Ascending aorta (tissue), 2 donors: ENCODE data around the gene PCDHB4. TPM values are rescaled to one million over a fixed set of nuclear protein-coding genes. Genes with fewer than 3 reads are reported as not detected.
A peak's percentile ranks its signal among the peaks of the same experiment; 100 is the strongest.
"Not testable (repeated sequence)": the region's sequence is repeated elsewhere in the genome, so short reads cannot be mapped to it uniquely, and the experiment has no call there.

Source experiments
- DNase-seq, 2 donors: peaks; one replicate each; pipeline ENCODE4 v3.0.0-alpha.2; 2019; ENCODE audit warnings: low spot score in 2 of 2
- H3K27ac ChIP-seq, 2 donors: fragments of 200-600 bp; sonication (generic); one replicate each; pipeline ENCODE4 v1.5.1; 2016 to 2017; ENCODE audit warnings: mild to moderate bottlenecking in 1 of 2
- H3K27me3 ChIP-seq: fragments of 200-600 bp; sonication (generic); one replicate; pipeline ENCODE4 v1.5.1; 2017
- H3K36me3 ChIP-seq, 2 donors: fragments of 200-600 bp; sonication (generic); one replicate each; pipeline ENCODE4 v1.5.1; 2016
- H3K4me1 ChIP-seq, 2 donors: fragments of 200-600 bp; sonication (generic); one replicate each; pipeline ENCODE4 v1.5.1; 2016 to 2017; ENCODE audit warnings: mild to moderate bottlenecking in 1 of 2
- H3K4me3 ChIP-seq, 2 donors: fragments of 200-600 bp; sonication (generic); one replicate each; pipeline ENCODE4 v1.5.1; 2016 to 2017; ENCODE audit warnings: mild to moderate bottlenecking in 1 of 2
- H3K9me3 ChIP-seq, 2 donors: fragments of 200-600 bp; sonication (generic); one replicate each; pipeline ENCODE4 v1.5.1; 2016
- CTCF ChIP-seq, 3 experiments: fragments of 200-600 bp in 2 of 3; fragments of 450-650 bp in 1 of 3; sonication (generic) in 2 of 3; IDR thresholded peaks; one replicate each; pipeline ENCODE4 v1.5.1; 2016 to 2019; ENCODE audit warnings: antibody characterized with exemption in 3 of 3, mild to moderate bottlenecking in 1 of 3, moderate library complexity in 1 of 3
- intact Hi-C: fragments of 100-400 bp; cut with DNase I; formaldehyde crosslinking; loops from one replicate; pipeline ENCODE4 v1.15.1; 2023
- total RNA-seq: library from RNA; depleted of rRNA; stranded (reverse); fragments of >200 nt; gene quantifications from one replicate; pipeline ENCODE4 v1.1.0, GENCODE V29; 2016

PCDHB4 gene
- total RNA-seq, 1 donor from 2014 or later: 5.1 TPM

- no peak for TF ChIP-seq CTCF (IDR thresholded peaks at IDR 0.05)
- Histone ChIP-seq H3K4me1 (no peaks in the 10 kb centered on the region), H3K9me3 (peaks cover 11 to 56% of the 10 kb centered on the region in 2 donors), H3K27me3 (no peaks in the 10 kb centered on the region), H3K4me3 (no peak overlapping the region), H3K27ac (no peak overlapping the region), H3K36me3 (no peaks in the 10 kb centered on the region)
- intact Hi-C loops: no loop called here
- DNase-seq: no peak
Observed at GRCh38 chr5:141119250-141119649, 2.4 kb upstream of the PCDHB4 start.

GRCh38 chr5:141121985-141122384 is 367 bp downstream of the PCDHB4 start:
- peaks cover 11 to 61% of the 10 kb centered on the region in 2 donors for H3K9me3 ChIP-seq
- no peaks in the 10 kb centered on the region for H3K27me3 ChIP-seq
- no peaks in the 10 kb centered on the region for H3K36me3 ChIP-seq
- no peak for TF ChIP-seq CTCF (IDR thresholded peaks at IDR 0.05)
- H3K27ac ChIP-seq: no peak overlapping the region
- peak overlapping the region in 1 of 2 donors; percentile 55 for H3K4me3 ChIP-seq
- intact Hi-C loops: no loop called here
- DNase-seq: no peak
- no peaks in the 10 kb centered on the region for H3K4me1 ChIP-seq

GRCh38 chr5:141123396-141124135 is 1.9 kb downstream of the PCDHB4 start:
- H3K27me3 ChIP-seq, H3K36me3 ChIP-seq, DNase-seq, intact Hi-C loops, H3K27ac ChIP-seq, H3K4me1 ChIP-seq: not testable (repeated sequence)
- Histone ChIP-seq H3K4me3 (peak overlapping the region in 1 of 2 donors; percentile 6), H3K9me3 (peaks cover 16 to 67% of the 10 kb centered on the region in 2 donors)

GRCh38 chr5:141127305-141127704 is 5.7 kb downstream of the PCDHB4 start:
- TF ChIP-seq CTCF (IDR thresholded peaks at IDR 0.05): no peak
- Histone ChIP-seq H3K4me3 (no peak overlapping the region), H3K27ac (no peak overlapping the region), H3K4me1 (no peaks in the 10 kb centered on the region), H3K9me3 (peaks cover 12 to 73% of the 10 kb centered on the region in 2 donors), H3K36me3 (no peaks in the 10 kb centered on the region), H3K27me3 (no peaks in the 10 kb centered on the region)
- intact Hi-C loops: no loop called here
- no peak for DNase-seq

GRCh38 chr5:141135030-141135717 is 13.6 kb downstream of the PCDHB4 start, which contains the start of gene PCDHB5:
PCDHB5 (plus strand) TSS chr5:141135206; CDS start chr5:141135435, 229 bp downstream.
- Histone ChIP-seq H3K4me3 (peak within 1 kb of the TSS; percentile 31 to 53), H3K4me1 (no peaks in the 10 kb centered on the region), H3K36me3 (no peaks in the 10 kb centered on the region), H3K27ac (no peak within 1 kb of the TSS), H3K27me3 (no peaks in the 10 kb centered on the region), H3K9me3 (peaks cover 45 to 83% of the 10 kb centered on the region in 2 donors)
- intact Hi-C loops: no loop called here
- DNase-seq: no peak
- peak in 2 of 3 experiments; percentile 16 to 39 for TF ChIP-seq CTCF (IDR thresholded peaks at IDR 0.05)

GRCh38 chr5:141135718-141136266 is 14.2 kb downstream of the PCDHB4 start:
- DNase-seq: no peak
- intact Hi-C loops: no loop called here
- no peak overlapping the region for H3K27ac ChIP-seq
- peak overlapping the region; percentile 31 to 53 for H3K4me3 ChIP-seq
- no peak for TF ChIP-seq CTCF (IDR thresholded peaks at IDR 0.05)
- no peaks in the 10 kb centered on the region for H3K4me1 ChIP-seq
- H3K9me3 ChIP-seq: peaks cover 49 to 88% of the 10 kb centered on the region in 2 donors
- no peaks in the 10 kb centered on the region for H3K27me3 ChIP-seq
- H3K36me3 ChIP-seq: no peaks in the 10 kb centered on the region

GRCh38 chr5:141137346-141137745 is 15.7 kb downstream of the PCDHB4 start:
- H3K36me3 ChIP-seq, H3K4me3 ChIP-seq, intact Hi-C loops, DNase-seq, H3K27ac ChIP-seq, H3K27me3 ChIP-seq, H3K4me1 ChIP-seq: not testable (repeated sequence)
- peaks cover 46 to 94% of the 10 kb centered on the region in 2 donors for H3K9me3 ChIP-seq
